ENCODE measurements around the gene HES2.
A peak's percentile ranks its signal among the peaks of the same experiment; 100 is the strongest.
"Not testable (repeated sequence)": the region's sequence is repeated elsewhere in the genome, so short reads cannot be mapped to it uniquely, and the experiment has no call there.

HES2 gene

DNA sequence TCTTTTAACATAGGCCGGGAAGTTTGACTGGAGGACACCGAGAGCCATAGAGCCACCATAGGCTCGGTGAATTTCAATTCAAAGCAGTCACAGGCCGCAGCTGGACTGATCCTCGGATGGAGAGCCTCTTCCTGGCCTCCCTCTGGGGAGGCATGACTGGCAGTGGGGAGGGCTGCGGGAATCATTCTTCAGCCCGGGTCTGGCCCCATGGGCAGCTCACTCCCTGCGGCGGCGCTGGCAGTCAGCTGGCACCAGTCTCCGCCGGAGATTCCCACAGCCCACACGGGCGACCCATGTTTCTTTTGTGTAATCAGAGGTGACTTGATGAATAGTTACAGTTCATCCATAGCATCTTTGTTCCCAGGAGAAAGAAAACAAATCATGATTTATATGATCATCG is 15.4 kb upstream of the HES2 start:
- no peak for DNase-seq

DNA sequence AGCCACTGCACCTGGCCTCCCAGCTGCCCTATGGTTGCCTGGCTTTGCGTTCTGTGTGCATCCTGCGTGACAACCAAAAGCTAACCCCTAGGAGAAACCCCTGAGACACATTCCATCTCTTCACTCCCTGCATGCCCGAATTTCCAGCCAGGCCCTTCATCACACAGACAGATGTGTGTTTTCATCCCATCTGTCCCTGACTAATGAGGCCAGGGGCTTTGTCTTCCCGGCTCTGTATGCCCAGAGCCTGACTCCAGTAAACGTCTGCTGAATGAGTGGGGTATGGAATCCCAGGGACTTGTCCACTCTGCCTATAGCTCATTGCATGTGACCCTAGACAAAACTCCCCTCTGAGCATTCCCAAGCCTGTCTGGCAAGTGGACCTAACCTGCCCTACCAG is 14.5 kb upstream of the HES2 start:
- DNase-seq = no peak

DNA sequence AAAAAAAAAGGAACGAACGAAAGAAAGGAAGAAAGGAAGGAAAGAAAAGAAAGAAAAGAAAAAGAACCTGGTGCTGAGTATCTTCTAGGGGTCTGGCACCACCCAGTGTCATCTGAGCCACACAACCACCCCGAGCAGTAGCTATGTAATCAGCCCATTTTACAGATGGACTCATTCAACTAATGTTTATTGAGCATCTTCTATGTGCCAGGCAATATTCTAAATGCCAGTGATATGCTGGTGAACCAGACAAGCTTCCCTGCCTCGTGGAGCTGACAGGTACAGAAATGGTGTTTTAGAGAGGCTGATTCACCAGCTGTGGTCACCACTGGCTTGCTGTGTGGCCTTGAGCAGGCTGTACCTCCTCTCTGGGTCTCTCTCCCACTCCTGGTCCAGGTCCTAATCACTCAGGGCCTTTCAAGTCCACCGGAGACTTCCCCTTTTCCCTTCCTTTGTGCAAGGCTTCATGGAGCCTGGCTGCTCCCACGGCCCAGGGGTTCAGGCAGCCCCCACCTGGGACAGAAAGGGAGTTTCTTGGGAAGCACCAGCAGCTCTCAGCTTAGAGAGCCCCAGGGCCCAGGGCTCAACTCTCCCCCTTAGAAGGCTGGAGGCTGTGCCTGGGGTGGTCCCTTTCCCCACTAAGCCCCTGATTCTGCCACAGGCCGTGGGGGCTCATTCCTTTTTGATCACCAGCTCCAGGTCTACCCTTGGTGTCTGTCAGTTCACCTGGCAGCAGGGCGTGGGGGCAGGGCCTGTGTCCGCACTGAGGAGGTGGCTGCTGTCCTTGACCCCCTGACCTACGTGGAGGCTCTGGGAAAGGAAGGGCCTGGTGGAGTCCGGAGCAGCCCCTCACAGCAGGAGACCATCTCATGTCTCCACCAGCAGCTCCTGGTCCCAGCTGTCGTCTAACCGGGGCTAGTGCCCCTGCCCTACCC is 12.2 kb upstream of the HES2 start:
- not testable (repeated sequence) for DNase-seq

DNA sequence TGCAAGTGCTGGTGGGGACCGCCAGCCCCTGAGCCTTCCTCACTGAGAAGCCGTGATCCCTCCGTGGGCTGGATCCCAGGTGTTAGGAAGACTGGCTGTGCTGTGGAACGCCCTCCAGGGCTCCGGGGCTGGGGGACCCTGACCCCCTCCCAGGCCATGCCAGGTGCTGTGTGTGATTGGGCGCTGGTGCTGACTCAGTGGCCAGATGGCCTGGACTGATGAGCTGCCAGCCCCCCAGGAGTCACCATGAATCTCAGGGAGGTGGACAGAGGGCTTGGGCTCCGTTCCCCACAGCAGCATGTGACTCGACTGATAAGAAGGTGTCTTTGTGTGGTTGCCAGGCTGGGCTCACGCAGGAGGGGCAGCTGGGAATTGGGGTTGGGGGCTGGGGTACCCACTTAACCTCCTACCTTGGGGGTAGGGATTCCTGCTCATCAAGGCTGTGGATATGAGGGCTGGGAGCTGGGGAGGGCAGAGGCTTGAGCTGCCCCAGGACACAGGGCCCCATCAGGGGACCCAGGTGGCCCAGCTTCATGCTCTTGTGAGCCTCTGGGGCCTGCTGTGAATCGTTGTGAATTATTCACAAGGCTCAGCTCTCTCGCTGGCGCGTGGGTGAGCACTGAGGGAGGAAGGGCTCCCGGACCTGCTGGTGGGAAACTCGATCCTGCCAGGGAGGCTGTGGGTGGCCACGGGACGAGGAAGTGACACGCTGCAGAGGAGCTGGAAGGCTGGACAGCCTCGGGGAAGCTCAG is 10.1 kb upstream of the HES2 start:
- not testable (repeated sequence) for DNase-seq

DNA sequence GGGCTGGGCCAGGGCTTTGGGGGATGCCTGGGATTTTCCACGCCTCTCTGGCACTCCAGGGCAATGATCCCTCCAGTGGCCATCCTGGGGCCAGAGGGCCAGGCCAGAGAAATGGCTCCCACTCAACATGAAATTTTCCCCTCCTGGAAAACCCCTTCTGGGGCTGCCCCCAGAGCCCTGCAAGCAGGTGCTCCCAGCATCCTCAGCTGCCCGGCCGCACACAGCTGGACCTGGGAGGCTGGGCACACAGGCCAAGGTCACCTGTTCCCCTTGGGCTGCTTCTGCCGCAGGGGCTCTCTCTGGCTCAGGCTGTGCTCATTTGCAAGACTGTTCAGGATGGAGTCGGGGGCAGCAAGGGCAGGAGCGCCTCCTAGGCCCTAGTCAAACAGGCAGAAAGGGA is 8.7 kb upstream of the HES2 start:
- DNase-seq = not testable (repeated sequence)

DNA sequence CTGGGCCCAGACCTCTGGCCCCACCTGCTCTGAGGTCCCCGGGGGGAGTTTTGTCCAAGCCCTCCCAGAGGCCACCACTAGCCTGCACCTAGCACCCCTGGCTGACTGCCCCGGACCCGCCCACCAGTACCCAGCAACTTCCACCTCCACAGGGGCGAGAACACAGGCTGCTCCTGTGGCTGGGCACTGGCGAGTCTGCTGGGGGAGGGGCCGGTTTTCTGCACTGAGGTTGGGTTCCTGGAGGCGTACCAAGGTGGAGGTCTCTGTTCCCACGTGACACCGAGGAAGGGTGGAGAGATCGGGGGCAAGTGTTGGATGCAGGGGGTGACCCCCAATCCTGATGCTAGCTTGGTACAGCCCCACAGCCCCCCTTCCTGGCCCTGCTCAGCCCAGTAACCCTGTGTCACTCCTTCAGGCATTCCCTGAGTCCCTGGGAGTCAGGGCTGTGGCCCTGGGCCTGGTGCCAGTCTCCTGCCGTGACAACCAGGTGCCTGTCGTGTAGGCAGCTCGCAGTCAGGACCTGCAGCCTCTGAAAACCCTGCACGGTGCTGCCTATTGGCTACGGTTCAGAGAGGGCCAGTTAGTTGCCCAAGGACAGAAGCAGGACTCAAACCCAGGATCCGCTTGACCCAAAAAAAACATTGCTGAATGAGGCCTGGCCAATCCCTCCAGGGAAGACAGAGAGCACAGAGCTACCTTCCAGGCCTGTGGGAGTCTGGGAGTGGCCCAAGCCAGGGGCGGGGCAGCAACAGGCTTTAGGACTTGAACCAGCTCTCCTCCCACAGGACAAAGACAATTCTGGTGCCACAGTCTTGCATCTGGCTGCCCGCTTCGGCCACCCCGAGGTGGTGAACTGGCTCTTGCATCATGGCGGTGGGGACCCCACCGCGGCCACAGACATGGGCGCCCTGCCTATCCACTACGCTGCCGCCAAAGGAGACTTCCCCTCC is 8.0 kb upstream of the HES2 start:
- DNase-seq = no peak

DNA sequence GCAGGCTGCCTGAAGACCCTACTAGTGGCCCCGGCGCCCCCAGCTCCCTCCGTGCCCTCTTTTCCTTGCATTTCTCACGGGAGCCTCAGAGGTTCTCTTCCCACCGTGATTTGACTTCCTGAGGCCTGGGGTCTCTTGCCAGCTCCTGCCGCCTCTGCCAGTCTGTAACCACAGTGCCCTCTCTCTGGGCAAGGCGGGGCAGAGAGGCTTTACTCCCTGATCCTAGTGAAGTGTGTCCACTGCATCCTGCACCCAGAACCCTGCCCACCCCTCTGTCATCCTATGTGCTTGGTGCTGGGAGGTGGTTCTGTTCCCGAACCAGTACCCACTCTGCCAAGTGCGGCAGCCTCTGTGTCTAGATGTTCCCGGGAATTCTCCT is 7.2 kb upstream of the HES2 start:
- no peak for DNase-seq

DNA sequence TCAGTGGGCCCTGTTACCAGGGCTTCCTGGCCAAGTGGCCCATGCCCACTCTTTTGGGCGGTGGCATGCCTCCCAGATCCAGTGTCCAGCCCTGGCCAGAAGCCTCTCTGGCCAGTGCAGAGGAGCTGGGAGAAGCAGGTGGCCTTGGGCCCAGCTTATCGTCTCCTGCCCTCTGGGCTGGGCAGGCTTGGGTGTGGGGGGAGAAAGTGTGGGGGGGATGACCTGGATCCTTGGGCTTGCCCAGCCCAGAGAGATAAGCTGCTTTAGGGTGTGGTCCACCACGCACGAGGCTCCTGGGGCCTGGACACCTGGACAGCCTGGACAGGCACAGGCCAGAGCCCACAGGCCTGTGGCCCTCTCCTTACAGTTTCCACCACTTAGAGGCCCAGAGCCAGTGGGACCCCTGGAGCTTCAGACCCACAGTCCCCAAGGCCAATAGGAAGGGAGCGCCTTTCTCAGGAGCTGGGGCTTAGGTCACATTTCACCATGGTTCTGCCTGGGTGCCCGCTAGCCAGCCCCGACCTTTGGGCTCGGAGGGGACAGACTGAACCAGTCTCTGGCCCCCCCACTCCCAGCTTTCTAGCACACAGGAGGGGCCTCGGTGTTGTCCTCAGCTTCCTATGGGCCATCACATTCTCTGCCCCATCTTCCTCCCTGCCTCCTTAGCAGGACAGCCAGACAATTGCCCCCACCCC is 6.7 kb upstream of the HES2 start:
- DNase-seq = no peak

DNA sequence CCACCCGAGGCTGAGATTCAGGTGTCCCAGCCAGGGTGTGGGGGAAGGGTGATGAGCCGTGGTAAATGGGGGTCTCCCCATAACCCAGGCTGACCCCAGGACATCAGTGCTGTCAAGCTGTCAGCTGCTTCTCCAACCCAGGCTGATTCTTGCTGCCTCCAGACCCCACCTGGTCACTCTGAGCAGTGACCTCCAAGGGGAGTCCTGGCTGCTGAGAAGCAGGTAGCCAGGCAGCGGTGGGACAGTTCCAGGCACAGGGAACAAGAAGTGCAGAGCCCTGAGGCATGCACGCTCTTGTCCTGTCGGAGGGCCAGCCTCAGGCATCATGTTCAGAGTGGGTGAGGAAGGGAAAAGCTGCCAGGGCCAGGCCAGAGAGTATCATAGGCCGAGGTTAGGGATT is 5.9 kb upstream of the HES2 start:
- DNase-seq = no peak

DNA sequence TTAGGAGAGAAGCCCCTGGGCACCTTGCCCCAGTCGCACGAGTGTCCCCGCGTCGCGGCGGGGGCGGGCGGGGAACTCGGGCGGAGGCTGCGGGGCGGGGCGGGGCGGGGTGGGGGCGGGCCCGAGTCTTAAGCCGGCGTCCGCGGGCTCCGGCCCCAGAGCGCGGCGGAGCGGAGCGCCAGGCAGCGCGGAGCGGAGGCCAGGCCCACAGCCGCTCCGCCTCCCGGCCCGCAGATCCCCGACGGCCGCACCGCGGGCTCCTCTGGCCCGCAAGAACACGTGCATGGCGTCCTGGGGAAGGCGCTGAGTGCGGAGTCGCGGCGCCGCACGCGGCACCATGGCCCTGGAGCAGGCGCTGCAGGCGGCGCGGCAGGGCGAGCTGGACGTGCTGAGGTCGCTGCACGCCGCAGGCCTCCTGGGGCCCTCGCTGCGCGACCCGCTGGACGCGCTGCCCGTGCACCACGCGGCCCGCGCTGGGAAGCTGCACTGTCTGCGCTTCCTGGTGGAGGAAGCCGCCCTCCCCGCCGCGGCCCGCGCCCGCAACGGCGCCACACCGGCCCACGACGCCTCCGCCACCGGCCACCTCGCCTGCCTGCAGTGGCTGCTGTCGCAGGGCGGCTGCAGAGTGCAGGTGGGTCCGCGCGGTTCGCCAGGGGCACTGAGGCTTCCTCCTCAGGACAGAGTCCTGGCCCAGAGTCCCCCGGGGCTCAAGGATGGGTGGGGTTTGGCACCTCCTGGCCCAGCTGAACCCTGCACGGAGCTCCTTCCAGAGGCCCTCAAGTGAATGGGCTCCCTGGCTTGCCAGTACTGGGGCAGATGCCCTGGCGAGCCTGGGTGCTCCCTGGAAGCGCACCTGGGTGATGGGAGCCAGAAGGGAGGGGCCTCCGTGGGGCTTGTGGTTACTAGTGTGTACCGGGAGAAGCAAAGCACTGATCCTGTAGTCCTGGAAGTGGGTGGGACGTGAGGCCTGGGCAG is 5.2 kb upstream of the HES2 start, which contains the start of gene ESPN:
Gene ESPN, plus strand, starts transcription at position 158 of the 975 bp plus-strand sequence. Its CDS starts 180 bp downstream, at position 338.
- no peak for DNase-seq

DNA sequence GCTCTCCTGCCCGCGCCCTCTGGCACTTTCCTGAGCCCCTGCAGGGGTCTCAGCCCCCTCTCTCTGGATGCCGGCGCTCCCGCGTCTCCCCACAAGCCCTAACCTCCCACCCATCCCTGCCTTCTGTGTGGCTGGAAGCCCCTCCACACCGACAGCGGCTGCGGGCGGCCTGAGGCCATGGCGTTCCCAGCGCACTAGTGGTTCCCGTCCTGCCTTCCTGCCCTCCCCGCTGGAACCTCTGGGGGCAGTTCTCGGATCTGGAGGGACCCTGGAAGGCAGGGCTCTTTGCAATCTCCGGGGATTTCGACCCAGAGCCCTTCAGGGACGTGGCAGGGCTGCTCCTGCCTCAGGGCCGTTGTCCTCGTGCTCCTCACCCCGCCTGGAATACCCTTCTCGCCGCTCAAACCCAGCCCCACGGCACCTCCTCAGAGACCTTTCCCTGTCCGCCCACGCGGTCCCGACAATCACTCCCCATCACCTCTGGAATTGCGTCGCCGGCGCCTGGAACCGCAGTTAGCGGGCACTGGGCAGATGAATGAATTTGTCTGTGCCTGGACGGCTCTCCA is 4.4 kb upstream of the HES2 start:
- DNase-seq = no peak

DNA sequence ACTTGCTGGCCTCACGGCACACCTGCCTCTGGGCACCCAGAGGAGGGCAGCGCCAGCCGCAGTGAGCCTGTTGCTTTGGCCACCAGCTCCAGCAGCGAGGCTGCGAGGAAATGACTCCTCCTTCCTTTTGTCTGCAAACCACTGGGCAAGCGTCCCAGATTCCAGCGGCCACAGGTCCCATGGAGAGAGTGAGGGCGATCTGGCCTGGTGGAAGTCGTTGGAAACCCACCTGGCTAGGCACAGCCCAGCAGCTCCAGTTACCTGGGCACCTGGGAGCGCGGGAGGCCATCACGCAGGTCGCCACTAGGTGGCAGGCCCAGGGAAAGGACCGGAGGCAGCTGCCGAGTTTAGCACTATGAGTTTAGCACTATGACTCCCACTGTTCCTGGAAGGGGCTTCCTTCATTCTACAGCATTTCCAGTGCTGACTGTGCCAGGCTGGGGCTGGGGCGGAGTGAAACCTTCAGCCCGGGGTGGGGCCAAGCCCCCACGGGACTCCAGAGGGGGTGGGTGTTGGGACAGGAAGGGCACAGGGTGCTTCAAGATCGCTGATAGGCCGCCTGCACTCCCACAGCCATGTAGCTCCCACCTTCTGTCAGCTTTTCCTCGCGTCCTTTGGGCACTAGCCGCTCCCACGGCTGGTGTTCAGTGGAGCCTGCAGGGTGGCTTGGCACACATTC is 3.7 kb upstream of the HES2 start:
- DNase-seq = peak; percentile 64

DNA sequence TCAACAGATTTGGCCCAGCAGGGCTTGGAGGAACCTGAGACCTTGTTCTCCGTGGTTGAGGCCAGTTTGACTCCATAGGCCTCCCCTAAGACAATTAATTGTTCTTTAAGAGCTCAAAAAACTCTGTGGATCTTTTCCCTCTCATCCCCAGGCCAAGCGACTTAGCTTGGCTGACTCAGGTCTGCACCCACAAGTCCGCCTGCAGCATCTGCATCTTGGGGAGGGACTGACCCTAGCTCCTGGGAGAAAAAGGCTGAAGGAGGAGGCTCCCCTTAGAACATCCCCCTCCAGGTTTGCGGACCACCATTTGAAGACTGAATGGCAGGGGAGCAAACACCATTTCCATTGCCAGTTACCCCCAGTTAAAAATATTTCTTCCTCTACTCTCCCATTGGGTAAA is 1.5 kb upstream of the HES2 start:
- no peak for DNase-seq

DNA sequence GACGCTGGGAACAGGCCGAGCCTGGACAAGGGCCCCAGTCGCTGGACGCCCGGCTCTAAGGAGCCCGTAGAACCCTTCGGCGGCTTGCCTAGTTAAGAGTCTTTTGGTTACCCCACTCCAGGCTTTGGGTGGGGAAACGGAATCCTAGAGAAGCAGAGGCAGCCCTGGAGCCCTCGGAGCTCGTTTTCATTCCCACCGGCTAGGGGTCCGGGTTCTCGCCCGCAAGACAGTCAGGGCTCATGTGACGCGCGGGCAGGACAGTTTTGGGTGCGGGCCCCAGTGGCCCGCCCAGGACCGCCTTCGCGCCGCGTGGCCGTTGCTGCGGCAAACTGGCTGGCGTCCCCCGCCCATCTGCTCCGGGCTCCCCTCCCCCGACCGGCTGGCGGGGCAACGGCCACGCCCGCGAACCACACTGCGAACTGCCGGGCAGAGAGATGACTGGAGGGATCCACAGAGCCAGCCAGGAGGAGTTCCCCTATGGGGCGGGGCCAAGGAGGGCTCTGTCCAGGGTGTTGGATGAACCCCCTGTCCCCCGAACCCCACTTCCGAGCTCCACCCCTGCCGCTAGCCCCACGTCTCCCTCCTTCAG is 829 bp upstream of the HES2 start:
- no peak for DNase-seq

DNA sequence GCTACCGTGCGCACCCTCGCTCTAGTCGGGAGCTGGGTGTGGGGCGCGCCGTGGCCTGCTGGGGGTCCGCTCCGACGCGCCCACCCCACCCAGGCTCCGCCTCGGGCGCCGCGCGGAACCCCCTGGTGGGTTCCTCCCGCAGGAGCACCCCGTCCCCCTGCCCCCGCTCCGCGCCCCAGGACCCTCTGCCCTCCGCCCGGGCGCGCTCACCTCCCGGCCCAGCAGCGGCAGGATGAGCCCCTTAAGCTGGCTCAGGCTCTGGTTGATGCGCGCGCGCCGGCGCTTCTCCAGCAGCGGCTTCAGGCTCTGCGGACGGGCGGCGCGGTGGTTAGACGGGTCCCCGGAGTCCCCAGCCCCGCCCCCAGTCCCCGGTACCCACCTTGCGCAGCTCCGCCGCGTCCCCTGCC is 319 bp downstream of the HES2 start:
- DNase-seq = no peak

DNA sequence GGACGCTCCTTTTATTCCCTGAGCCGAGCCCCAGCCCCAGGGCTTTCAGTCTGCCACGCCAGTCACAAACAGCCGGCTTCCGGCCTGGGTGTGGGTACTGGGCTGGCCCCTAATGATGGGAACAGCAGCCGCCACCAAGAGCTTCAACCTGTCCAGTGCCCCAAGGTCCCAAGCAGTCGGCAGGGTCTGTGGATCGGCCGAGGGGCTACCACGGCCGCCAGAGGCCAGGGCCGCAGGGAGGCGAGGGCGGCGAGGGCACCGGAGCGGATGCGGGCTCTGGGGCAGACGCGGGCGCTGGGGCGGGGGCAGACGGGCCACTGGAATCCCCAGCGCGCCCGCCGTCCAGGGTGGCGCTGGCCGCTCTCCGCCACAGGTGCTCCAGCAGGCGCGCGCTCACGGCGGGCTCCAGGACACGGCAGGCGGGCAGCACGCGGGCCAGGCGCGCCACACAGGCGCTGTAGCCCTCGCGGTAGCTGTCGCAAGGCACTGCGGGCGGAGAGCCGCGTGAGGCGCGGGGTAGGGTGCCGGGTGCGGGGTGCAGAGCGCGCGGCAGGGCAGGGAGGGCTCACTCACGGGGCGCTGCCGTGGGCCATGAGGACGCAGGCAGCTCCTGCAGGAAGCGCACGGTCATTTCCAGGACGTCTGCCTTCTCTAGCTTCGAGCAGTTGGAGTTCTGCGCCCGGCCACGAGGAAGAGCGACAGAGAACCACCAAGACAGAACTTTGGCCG is 887 bp downstream of the HES2 start:
- DNase-seq = no peak

DNA sequence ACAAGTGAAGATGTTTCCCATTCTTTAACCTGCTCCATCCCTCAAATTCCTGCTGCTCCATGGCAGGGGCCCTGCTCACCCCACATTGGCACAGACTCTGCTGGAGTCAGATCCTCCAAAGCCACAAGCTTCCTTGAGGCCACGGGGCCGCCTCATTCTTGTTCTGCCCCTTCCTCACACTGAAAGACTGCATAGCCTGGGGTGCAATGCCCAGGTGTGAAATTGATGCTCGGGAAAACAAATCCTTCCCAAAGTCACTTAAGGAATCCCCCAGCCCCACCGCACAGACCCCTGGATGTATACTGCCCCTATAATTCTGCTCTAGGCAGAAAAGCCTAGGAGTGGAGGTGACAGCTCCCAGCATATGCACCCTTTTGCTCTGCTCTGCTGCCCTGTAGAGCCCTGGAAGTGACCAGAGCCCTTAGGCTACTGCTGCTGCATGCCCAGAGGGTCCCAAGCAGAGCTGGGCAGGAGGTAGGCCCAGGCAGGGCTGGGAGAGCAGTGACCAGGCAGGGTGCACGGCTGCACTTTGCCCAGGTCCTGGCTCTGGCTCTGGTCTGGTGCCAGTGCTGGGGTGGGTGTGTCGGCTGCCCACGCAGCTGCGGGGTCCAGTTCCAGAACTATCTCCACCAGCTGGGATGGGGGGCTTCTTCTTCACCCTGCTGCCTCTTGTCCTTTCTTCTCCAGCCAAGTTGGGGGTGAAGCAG is 1.6 kb downstream of the HES2 start:
- DNase-seq = no peak

DNA sequence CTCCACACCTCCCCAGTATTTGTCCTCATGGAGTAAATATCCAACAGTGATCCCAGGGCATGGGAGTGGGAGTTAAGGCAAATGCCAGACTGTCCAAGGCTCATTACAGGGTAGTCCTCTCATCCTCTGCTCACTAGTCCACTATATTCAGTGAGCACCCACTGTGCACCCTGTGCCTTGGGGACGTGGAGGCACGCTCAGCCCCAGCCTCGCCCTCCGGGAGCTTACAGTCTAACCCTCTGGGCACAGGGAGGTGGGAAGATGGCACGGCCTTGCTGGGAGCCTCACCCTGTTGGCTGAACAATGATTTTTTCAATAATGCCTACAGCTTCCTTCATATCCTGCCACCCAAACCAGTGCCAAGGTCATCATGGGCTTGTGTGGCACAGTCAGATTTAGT is 2.8 kb downstream of the HES2 start:
- no peak for DNase-seq

Data from activated effector memory CD4-positive, alpha-beta T cell treated with Interleukin-2 at 50 U/mL for 16 hours (primary cell).